GM23338 (cell line): ENCODE results near the gene CCDC146. TPM values are rescaled to one million over a fixed set of nuclear protein-coding genes. Genes with fewer than 3 reads are reported as not detected.

ENCODE experiments used
- ATAC-seq: fragments of 200-7000 bp; cut with Tn5 transposase; 3 replicates; pipeline ENCODE4 v1.9.1; 2020
- DNase-seq: peaks from one replicate; pipeline ENCODE4 v3.0.0-alpha.2; 2015; ENCODE audit warnings: low spot score
- H2AFZ ChIP-seq: fragments of 200-600 bp; sonication (generic); 2 replicates; pipeline ENCODE4 v1.8.0; 2016; ENCODE audit warnings: antibody characterized with exemption, mild to moderate bottlenecking, moderate library complexity
- H3F3A ChIP-seq: fragments of 200-600 bp; sonication (generic); replicated peaks from 2 replicates; pipeline ENCODE4 v1.8.0; 2017; ENCODE audit warnings: antibody characterized with exemption, mixed run types, low read depth
- H3K27ac ChIP-seq: fragments of 200-600 bp; sonication (generic); 2 replicates; pipeline ENCODE4 v1.6.1; 2016; ENCODE audit warnings: low read depth
- H3K27me3 ChIP-seq: fragments of 200-600 bp; sonication (generic); 2 replicates; pipeline ENCODE4 v1.8.0; 2016; ENCODE audit warnings: mild to moderate bottlenecking, mixed run types, moderate library complexity; ENCODE audit not compliant: insufficient read depth
- H3K36me3 ChIP-seq: fragments of 200-600 bp; sonication (generic); 2 replicates; pipeline ENCODE4 v1.8.0; 2016; ENCODE audit warnings: mild to moderate bottlenecking; ENCODE audit not compliant: insufficient read depth
- H3K4me1 ChIP-seq: fragments of 200-600 bp; sonication (generic); 2 replicates; pipeline ENCODE4 v1.8.0; 2016; ENCODE audit warnings: mild to moderate bottlenecking, moderate library complexity; ENCODE audit not compliant: insufficient read depth
- H3K4me2 ChIP-seq: fragments of 200-600 bp; sonication (generic); 2 replicates; pipeline ENCODE4 v1.7.1; 2017; ENCODE audit warnings: mixed run types
- H3K4me3 ChIP-seq: fragments of 200-600 bp; sonication (generic); 2 replicates; pipeline ENCODE4 v1.6.1; 2016; ENCODE audit warnings: mixed run types
- H3K79me2 ChIP-seq: fragments of 200-600 bp; sonication (generic); replicated peaks from 2 replicates; pipeline ENCODE4 v1.8.0; 2017; ENCODE audit warnings: mild to moderate bottlenecking; ENCODE audit not compliant: insufficient read depth
- H3K9me2 ChIP-seq: fragments of 200-600 bp; sonication (generic); 2 replicates; pipeline ENCODE4 v1.8.0; 2017; ENCODE audit not compliant: insufficient read depth
- H4K20me1 ChIP-seq: fragments of 200-600 bp; sonication (generic); replicated peaks from 2 replicates; pipeline ENCODE4 v1.8.0; 2017; ENCODE audit warnings: mild to moderate bottlenecking; ENCODE audit not compliant: insufficient read depth
- H3K27ac Mint-ChIP-seq: 2 replicates; pipeline ENCODE4 v1.8.0; 2020; ENCODE audit warnings: inconsistent platforms, mild to moderate bottlenecking, moderate library complexity, mixed read lengths
- H3K27me3 Mint-ChIP-seq: 3 replicates; pipeline ENCODE4 v1.8.0; 2022; ENCODE audit warnings: low read depth, mild to moderate bottlenecking, moderate library complexity, mixed read lengths, inconsistent platforms; ENCODE audit not compliant: insufficient read depth, poor library complexity
- H3K36me3 Mint-ChIP-seq: 3 replicates; pipeline ENCODE4 v1.8.0; 2021; ENCODE audit warnings: low read depth, mild to moderate bottlenecking, inconsistent platforms, moderate library complexity, mixed read lengths
- H3K4me1 Mint-ChIP-seq: 3 replicates; pipeline ENCODE4 v1.8.0; 2020; ENCODE audit warnings: mild to moderate bottlenecking, inconsistent platforms, mixed read lengths
- H3K4me3 Mint-ChIP-seq: 3 replicates; pipeline ENCODE4 v1.8.0; 2021; ENCODE audit warnings: moderate library complexity, mild to moderate bottlenecking, inconsistent platforms, mixed read lengths
- H3K9me3 Mint-ChIP-seq: 3 replicates; pipeline ENCODE4 v1.8.0; 2020; ENCODE audit warnings: moderate library complexity, mild to moderate bottlenecking, inconsistent platforms, mixed read lengths
- CREB1 ChIP-seq: fragments of 250-450 bp; sonication (Bioruptor Pico); IDR thresholded peaks from 2 replicates; pipeline ENCODE4 v1.5.0; 2020; ENCODE audit warnings: low read depth, mild to moderate bottlenecking, moderate library complexity
- EZH2 ChIP-seq: fragments of 200-600 bp; sonication (generic); IDR thresholded peaks from one replicate; pipeline ENCODE4 v1.8.0; 2017; ENCODE audit warnings: antibody characterized with exemption, mild to moderate bottlenecking, low read depth; ENCODE audit not compliant: unreplicated experiment
- EZH2phosphoT487 ChIP-seq: fragments of 200-600 bp; sonication (generic); IDR thresholded peaks from one replicate; pipeline ENCODE4 v1.8.1; 2018; ENCODE audit warnings: antibody characterized with exemption; ENCODE audit not compliant: unreplicated experiment
- JUNB ChIP-seq: IDR thresholded peaks from one replicate; pipeline ENCODE4 v1.6.1; 2016; ENCODE audit warnings: antibody characterized with exemption; ENCODE audit not compliant: unreplicated experiment
- NANOG ChIP-seq: IDR thresholded peaks from 2 replicates; pipeline ENCODE4 v1.6.1; 2016; ENCODE audit warnings: antibody characterized with exemption, borderline replicate concordance
- POLR2AphosphoS5 ChIP-seq: IDR thresholded peaks from 2 replicates; pipeline ENCODE4 v1.6.1; 2016; ENCODE audit warnings: antibody characterized with exemption, low read depth
- STAT1 ChIP-seq: IDR thresholded peaks from one replicate; pipeline ENCODE4 v1.6.1; 2016; ENCODE audit warnings: antibody characterized with exemption; ENCODE audit not compliant: unreplicated experiment
- ZNF114 ChIP-seq: fragments of 250-450 bp; sonication (Bioruptor Pico); IDR thresholded peaks from 2 replicates; pipeline ENCODE4 v1.5.0; 2020; ENCODE audit warnings: mild to moderate bottlenecking, moderate library complexity
- ZNF331 ChIP-seq: fragments of 250-450 bp; sonication (Bioruptor Pico); IDR thresholded peaks from 2 replicates; pipeline ENCODE4 v1.5.0; 2020; ENCODE audit warnings: low read depth, mild to moderate bottlenecking, moderate library complexity
- polyA plus RNA-seq: library from polyadenylated mRNA; unstranded; fragments of >200 nt; fragmentation: Nextera tagmentation; extraction: Ambion mirVana; gene quantifications from 2 replicates; pipeline ENCODE4 v1.2.1, GENCODE V29; 2016
- total RNA-seq: library from RNA; depleted of rRNA; stranded (reverse); fragments of >200 nt; shearing (Covaris generic); gene quantifications from 2 replicates; pipeline ENCODE4 v1.2.3, GENCODE V29; 2014
- TF ChIP-seq, protein P1 (sequence below): IDR thresholded peaks from 2 replicates; pipeline ENCODE4 v1.6.1; 2016; ENCODE audit warnings: antibody characterized with exemption
- TF ChIP-seq, protein P2 (sequence below): fragments of 250-450 bp; sonication (Bioruptor Pico); IDR thresholded peaks from 2 replicates; pipeline ENCODE4 v1.5.0; 2020; ENCODE audit warnings: mild to moderate bottlenecking, moderate library complexity
- TF ChIP-seq, protein P3 (sequence below): IDR thresholded peaks from one replicate; pipeline ENCODE4 v1.6.1; 2018; ENCODE audit warnings: antibody characterized with exemption; ENCODE audit not compliant: unreplicated experiment
- TF ChIP-seq, protein P4 (sequence below), 2 experiments: fragments of 200-600 bp in 1 of 2; sonication (generic) in 1 of 2; conservative IDR thresholded peaks; 2 replicates each; pipeline versions ENCODE4 v1.5.1 to v1.6.1; 2016 to 2017; ENCODE audit warnings: antibody characterized with exemption in 2 of 2, low read depth in 2 of 2, mild to moderate bottlenecking in 2 of 2, moderate library complexity in 1 of 2

The CCDC146 gene
- total and polyA plus RNA-seq, 2 experiments from 2014 or later, result 0.35 to 0.74 TPM

DNA sequence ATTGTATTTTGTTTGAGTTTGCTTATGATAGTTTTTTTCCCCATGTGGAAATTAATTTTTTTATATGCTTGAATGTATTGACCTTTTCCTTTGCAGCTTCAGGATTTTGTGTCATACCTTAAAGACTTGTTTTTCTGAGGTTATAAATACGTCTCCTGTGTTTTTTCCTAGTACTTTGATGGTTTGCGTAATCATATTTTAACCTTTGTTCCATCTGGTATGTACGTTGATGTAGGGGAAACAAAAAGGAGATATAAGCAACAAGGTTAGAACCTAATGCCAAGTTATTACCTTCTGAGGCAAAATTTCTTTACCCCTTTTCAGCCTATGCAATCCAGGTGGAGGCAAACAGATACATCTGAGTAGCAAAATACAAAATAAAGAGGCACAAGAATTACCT is 59.3 kb downstream of the CCDC146 start:
- H3K9me3 Mint-ChIP-seq, result no peaks in the 10 kb centered on the region
- Histone ChIP-seq H3K27ac (no peak overlapping the region), H3K27me3 (no peaks in the 10 kb centered on the region), H4K20me1 (no peaks in the 10 kb centered on the region), H3K4me2 (no peak overlapping the region), H3K4me1 (no peaks in the 10 kb centered on the region), H3K36me3 (no peaks in the 10 kb centered on the region), H3F3A (no peaks in the 10 kb centered on the region), H3K4me3 (no peak overlapping the region), H2AFZ (no peak overlapping the region), H3K79me2 (no peaks in the 10 kb centered on the region), H3K9me2 (no peaks in the 10 kb centered on the region)
- H3K27me3 Mint-ChIP-seq, result peaks cover 2% of the 10 kb centered on the region
- DNase-seq, result no peak
- TF ChIP-seq EZH2 (no peak), CREB1 (CRISPR knock-in tag) (no peak), JUNB (no peak), EZH2phosphoT487 (no peak), NANOG (no peak), ZNF331 (CRISPR knock-in tag) (no peak), ZNF114 (CRISPR knock-in tag) (no peak), POLR2AphosphoS5 (no peak), STAT1 (no peak)
- TF ChIP-seq, protein P1, sequence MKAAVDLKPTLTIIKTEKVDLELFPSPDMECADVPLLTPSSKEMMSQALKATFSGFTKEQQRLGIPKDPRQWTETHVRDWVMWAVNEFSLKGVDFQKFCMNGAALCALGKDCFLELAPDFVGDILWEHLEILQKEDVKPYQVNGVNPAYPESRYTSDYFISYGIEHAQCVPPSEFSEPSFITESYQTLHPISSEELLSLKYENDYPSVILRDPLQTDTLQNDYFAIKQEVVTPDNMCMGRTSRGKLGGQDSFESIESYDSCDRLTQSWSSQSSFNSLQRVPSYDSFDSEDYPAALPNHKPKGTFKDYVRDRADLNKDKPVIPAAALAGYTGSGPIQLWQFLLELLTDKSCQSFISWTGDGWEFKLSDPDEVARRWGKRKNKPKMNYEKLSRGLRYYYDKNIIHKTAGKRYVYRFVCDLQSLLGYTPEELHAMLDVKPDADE, result no peak
- TF ChIP-seq, protein P2, sequence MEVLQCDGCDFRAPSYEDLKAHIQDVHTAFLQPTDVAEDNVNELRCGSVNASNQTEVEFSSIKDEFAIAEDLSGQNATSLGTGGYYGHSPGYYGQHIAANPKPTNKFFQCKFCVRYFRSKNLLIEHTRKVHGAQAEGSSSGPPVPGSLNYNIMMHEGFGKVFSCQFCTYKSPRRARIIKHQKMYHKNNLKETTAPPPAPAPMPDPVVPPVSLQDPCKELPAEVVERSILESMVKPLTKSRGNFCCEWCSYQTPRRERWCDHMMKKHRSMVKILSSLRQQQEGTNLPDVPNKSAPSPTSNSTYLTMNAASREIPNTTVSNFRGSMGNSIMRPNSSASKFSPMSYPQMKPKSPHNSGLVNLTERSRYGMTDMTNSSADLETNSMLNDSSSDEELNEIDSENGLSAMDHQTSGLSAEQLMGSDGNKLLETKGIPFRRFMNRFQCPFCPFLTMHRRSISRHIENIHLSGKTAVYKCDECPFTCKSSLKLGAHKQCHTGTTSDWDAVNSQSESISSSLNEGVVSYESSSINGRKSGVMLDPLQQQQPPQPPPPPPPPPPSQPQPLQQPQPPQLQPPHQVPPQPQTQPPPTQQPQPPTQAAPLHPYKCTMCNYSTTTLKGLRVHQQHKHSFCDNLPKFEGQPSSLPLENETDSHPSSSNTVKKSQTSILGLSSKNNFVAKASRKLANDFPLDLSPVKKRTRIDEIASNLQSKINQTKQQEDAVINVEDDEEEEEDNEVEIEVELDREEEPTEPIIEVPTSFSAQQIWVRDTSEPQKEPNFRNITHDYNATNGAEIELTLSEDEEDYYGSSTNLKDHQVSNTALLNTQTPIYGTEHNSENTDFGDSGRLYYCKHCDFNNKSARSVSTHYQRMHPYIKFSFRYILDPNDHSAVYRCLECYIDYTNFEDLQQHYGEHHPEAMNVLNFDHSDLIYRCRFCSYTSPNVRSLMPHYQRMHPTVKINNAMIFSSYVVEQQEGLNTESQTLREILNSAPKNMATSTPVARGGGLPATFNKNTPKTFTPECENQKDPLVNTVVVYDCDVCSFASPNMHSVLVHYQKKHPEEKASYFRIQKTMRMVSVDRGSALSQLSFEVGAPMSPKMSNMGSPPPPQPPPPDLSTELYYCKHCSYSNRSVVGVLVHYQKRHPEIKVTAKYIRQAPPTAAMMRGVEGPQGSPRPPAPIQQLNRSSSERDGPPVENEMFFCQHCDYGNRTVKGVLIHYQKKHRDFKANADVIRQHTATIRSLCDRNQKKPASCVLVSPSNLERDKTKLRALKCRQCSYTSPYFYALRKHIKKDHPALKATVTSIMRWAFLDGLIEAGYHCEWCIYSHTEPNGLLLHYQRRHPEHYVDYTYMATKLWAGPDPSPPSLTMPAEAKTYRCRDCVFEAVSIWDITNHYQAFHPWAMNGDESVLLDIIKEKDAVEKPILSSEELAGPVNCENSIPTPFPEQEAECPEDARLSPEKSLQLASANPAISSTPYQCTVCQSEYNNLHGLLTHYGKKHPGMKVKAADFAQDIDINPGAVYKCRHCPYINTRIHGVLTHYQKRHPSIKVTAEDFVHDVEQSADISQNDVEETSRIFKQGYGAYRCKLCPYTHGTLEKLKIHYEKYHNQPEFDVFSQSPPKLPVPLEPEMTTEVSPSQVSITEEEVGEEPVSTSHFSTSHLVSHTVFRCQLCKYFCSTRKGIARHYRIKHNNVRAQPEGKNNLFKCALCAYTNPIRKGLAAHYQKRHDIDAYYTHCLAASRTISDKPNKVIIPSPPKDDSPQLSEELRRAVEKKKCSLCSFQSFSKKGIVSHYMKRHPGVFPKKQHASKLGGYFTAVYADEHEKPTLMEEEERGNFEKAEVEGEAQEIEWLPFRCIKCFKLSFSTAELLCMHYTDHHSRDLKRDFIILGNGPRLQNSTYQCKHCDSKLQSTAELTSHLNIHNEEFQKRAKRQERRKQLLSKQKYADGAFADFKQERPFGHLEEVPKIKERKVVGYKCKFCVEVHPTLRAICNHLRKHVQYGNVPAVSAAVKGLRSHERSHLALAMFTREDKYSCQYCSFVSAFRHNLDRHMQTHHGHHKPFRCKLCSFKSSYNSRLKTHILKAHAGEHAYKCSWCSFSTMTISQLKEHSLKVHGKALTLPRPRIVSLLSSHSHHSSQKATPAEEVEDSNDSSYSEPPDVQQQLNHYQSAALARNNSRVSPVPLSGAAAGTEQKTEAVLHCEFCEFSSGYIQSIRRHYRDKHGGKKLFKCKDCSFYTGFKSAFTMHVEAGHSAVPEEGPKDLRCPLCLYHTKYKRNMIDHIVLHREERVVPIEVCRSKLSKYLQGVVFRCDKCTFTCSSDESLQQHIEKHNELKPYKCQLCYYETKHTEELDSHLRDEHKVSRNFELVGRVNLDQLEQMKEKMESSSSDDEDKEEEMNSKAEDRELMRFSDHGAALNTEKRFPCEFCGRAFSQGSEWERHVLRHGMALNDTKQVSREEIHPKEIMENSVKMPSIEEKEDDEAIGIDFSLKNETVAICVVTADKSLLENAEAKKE (CRISPR knock-in tag), result no peak
- TF ChIP-seq, protein P3, sequence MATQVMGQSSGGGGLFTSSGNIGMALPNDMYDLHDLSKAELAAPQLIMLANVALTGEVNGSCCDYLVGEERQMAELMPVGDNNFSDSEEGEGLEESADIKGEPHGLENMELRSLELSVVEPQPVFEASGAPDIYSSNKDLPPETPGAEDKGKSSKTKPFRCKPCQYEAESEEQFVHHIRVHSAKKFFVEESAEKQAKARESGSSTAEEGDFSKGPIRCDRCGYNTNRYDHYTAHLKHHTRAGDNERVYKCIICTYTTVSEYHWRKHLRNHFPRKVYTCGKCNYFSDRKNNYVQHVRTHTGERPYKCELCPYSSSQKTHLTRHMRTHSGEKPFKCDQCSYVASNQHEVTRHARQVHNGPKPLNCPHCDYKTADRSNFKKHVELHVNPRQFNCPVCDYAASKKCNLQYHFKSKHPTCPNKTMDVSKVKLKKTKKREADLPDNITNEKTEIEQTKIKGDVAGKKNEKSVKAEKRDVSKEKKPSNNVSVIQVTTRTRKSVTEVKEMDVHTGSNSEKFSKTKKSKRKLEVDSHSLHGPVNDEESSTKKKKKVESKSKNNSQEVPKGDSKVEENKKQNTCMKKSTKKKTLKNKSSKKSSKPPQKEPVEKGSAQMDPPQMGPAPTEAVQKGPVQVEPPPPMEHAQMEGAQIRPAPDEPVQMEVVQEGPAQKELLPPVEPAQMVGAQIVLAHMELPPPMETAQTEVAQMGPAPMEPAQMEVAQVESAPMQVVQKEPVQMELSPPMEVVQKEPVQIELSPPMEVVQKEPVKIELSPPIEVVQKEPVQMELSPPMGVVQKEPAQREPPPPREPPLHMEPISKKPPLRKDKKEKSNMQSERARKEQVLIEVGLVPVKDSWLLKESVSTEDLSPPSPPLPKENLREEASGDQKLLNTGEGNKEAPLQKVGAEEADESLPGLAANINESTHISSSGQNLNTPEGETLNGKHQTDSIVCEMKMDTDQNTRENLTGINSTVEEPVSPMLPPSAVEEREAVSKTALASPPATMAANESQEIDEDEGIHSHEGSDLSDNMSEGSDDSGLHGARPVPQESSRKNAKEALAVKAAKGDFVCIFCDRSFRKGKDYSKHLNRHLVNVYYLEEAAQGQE, result no peak
- TF ChIP-seq, protein P4, sequence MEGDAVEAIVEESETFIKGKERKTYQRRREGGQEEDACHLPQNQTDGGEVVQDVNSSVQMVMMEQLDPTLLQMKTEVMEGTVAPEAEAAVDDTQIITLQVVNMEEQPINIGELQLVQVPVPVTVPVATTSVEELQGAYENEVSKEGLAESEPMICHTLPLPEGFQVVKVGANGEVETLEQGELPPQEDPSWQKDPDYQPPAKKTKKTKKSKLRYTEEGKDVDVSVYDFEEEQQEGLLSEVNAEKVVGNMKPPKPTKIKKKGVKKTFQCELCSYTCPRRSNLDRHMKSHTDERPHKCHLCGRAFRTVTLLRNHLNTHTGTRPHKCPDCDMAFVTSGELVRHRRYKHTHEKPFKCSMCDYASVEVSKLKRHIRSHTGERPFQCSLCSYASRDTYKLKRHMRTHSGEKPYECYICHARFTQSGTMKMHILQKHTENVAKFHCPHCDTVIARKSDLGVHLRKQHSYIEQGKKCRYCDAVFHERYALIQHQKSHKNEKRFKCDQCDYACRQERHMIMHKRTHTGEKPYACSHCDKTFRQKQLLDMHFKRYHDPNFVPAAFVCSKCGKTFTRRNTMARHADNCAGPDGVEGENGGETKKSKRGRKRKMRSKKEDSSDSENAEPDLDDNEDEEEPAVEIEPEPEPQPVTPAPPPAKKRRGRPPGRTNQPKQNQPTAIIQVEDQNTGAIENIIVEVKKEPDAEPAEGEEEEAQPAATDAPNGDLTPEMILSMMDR (conservative IDR thresholded peaks at IDR 0.05; ENCODE audit: low read depth in 2 of 2), result no peak
- H3K36me3 Mint-ChIP-seq, result no peaks in the 10 kb centered on the region
- no peak overlapping the region for H3K27ac Mint-ChIP-seq
- ATAC-seq, result no peak
- no peak overlapping the region for H3K4me3 Mint-ChIP-seq
- no peaks in the 10 kb centered on the region for H3K4me1 Mint-ChIP-seq
